ENCODE data around the gene ARL13B. TPM values are rescaled to one million over a fixed set of nuclear protein-coding genes. Genes with fewer than 3 reads are reported as not detected.

The ARL13B gene
- 10.0 and 10.1 TPM in 2 replicates for total RNA-seq

DNA sequence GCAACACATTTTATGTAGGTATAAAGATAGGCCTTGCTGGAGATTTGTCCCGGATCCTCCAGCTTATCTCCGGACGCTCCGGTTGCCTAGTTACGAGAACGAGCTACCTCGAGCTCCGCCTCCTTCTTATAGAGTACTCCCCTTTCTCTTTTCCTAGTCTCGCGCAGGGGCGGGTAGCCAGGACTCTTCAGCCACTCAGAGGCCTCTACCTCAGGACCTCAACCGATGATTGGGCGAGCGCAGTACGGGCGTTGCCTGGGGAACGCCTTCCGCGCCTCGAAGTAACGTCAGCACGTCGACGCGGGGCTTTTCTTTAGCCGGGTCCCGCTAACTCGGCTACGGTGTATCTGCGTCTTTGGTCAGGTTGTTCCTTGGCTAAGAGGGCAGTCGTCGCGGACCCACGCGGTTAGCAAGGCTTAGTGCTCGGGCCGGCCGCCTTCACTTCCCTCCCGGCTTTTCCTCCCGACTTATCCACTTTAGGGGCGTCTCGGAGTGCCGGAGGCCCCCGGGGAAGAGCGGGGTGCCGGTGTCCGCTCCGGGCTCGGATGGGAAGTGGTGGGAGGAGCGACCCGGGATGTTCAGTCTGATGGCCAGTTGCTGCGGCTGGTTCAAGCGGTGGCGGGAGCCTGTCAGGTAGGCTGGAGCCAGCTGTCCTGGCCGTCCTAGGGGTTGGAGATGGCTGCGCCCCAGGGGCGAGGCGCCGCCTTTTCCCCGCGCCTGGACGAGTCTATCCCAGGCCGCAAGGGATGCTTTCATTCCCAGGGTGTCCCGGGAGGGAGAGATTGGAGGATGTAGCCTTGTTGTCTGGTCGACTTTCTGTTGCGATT, at the start of gene ARL13B:
TSS of gene ARL13B (plus strand) at position 306 of the 827 bp plus-strand sequence. CDS start at position 575, 269 bp downstream.

DNA sequence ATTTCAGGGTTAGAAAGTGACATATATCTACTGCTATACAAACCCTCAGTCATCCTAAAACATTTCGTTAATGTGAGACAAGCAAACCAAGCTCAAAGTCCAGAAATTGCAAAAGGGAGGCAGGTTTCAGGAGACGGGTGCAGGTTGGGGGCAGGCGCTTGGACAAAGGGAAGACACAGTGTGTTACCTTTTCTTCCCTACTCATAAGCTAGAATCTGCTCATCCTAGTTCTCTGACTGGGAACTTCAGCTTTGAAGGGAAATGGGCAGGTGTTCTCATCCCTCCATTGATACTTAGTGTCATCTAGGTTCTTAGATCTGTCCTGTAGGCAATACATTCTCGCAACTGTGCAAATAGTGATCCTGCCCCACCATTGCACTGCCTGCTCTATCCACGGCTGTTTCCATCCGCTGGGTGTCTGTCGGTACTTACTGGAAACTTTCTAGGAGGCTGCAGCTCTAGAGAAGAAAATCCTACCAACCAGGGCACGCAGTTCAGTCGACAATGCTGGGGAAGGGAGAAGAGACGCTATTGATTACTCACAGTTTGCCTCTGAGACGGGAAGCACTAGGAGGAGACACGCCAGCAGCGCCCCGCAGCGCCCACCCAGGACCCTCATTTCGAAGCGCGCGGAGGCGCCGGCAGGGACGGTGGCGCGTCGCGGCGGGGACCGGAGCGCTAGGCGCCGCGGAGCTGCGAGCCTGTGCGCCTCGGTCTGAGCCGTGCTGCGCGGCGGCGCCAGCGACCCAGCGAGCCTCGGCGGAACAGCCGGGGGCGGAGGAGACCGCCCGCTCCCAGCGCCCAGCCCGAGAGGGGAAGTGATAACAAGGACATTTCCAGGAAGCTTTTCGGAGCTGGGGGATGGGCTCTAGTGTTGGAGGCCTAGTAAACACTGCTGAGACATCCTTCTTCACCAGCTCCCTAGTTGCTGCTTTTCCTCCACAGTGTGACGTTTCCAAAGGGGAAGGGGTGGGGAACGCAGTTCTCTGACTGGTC, 6.5 kb upstream of the ARL13B start, which contains the start of gene PROS1:
TSS of gene PROS1 (minus strand) at position 766 of the 996 bp plus-strand sequence. CDS start at position 619, 147 bp downstream.

DNA sequence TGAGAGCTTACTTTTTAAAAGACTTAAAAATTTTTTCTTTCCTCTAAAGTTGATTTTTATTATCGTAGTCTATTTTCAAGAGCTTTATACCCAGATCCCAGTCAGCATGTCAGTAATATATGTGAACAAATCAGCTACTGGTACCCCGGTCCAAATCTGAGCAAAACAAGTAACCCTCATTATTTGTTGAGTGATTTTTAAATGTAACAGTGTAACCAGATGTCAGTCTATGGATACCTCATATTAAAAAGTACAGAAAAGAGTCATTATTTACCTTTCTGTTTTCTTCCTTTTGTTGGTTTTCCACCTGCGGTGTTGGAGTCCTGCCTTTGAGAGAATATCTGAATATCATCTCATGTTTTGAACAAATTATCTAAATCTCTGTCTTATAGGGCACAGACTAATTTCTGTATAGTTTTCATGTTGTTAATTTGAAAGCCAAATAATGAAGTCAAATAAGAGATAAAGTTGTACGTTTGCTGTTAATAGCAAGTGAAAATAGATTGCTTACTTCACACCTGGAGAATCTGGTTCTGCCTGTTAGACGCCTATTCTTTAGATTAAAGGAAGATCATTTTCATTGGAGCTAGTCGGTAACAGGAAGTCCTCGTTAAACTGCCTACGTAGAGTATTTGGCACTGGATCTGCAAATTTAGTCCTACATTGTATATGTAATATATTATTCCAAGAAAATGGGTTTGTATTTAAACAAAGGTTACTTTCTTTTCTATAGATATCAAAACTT, 48.3 kb downstream of the ARL13B start, which contains the start of gene STX19:
TSS of gene STX19 (minus strand) at position 505 of the 745 bp plus-strand sequence. CDS start 13,328 bp downstream, outside the sequence.

DNA sequence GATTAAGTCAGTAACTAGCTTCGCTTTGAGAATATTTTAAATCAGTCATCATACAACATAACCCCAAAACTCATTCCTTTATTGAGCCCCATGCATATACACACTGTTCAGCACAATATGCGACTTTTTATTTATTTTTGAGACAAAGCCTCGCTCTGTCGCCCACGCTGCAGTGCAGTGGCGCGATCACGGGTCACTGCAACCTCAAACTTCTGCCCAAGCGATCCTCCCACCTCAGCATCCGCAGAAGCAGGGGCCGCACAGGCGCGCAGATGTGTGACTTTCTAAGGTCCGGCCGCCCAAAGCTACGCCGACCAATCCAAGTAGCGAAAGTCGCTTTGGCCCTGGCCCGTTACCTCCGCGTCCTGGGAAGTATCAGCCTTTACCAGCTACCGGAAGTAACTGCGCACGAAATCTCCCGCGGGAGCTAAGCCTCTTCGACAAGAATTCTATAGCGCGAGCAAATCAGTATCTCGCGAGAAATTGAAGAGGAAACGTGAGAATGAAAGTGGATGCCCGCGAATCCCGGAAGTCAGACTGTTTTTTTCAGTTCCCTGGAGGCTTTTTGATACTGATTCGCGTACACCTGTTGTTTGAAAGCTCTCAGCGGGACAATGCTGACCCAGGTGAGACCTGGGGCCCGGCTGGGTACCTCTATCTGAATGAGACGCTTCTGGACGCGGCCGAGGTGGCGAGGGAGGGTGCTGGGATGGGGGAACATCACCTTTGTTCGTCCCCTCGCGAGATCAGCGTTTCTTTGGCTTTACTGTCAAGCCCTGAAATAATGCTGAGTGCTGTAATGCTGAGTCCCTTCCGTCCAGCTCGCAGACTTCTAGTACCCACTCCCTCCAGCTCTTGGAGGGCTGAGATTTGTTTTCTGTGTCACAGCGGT, 82.8 kb downstream of the ARL13B start, which contains the start of the genes DHFR2 and NSUN3:
TSS of gene DHFR2 (minus strand) at position 404 of the 892 bp plus-strand sequence. CDS start 1,405 bp downstream, outside the sequence.
TSS of gene NSUN3 (plus strand) at position 549 of the 892 bp plus-strand sequence. CDS start at position 615, 66 bp downstream.

Other genes with a start within 250 kb of the ARL13B start
- 12.5 and 31.2 TPM in 2 replicates for gene PROS1, start 6.3 kb upstream of the ARL13B start, total RNA-seq
- gene STX19, start 48.4 kb downstream of the ARL13B start, total RNA-seq: not detected in 2 replicates
- 2.3 and 9.5 TPM in 2 replicates for gene DHFR2, start 82.8 kb downstream of the ARL13B start, total RNA-seq
- 6.3 and 9.5 TPM in 2 replicates for gene NSUN3, start 82.9 kb downstream of the ARL13B start, total RNA-seq